HG03097 (cell line): ENCODE measurements around the gene GPRIN3.

Source experiments
- ATAC-seq: cut with Tn5 transposase; IDR thresholded peaks from one replicate; pipeline ENCODE4 v1.9.1; 2021; ENCODE audit not compliant: unreplicated experiment, low FRiP score

Gene GPRIN3

DNA sequence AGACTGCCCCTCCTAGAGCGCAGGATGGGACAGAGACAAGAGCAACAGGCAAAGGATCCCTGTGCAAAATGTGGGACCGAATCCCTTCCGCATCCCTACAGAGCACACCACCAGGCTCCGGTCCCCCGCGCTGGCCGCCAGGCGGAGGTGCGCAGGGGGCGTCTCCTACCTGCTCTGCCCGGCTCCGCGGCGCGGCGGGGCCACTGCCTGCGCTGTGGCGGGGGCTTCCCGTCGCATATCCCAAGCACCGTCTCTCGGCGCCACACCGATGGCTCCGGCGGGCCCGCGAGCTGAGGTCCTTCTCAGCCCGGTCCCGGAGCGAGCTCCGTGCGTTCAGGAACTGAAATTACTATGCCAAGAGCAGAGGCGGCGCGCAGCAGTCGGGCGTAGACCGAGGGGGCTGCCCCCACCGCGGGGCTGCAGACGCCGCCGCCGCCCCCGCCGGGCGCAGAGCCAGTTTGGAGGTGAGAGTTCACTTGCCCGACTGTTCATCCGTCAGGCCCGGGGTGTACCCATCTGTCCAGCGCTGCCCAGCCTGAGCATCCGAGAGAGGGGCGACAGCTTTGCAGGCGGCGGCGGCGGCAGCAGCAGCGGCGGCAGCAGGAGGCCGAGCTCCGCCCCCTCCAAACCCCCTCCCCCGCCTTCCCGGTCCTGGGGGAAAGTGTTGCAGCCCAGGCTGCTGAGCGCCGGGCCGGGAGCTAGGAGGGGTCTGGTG lies at the start of gene GPRIN3:
Gene GPRIN3, minus strand, starts transcription at position 355 of the 715 bp plus-strand sequence. CDS start 57,690 bp downstream, outside the sequence.
- peak; percentile 53 for ATAC-seq

DNA sequence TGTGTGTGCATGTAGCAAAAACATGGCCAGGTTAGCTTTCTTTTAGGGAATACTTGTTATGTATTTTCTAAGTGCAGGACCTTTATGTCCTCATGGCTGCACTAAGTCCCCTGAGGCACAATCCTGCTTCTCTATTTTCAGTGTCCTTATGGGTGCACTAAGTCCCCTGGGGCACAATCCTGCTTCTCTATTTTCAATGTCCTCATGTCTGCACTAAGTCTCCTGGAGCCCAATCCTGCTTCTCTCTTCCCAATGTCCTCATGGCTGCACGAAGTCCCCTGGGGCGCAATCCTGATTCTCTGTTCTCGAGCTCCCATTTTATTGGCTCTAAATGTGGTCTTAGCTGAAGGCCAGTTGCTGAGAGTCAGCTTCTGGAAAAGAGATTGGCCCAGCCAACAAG lies 49.7 kb upstream of the GPRIN3 start:
- ATAC-seq = no peak

DNA sequence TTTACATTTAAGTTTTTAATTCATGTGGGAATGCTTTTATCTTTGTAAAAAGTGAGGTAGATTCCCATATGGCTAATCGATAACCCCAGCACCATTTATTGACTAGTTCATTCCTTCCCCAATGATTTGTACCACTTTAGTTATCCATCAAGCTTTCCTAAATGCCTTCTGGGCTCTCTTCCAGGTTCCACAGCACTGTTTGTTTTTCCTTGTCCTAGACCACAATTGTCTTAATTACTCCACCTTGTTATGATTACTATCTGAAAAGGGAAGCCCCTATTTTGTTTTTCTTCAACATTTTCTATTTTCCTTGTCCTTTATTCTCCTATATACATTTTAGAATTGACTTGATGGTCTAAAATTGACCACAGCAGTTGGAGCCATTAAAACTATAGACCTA lies 48.5 kb upstream of the GPRIN3 start:
- ATAC-seq = no peak

DNA sequence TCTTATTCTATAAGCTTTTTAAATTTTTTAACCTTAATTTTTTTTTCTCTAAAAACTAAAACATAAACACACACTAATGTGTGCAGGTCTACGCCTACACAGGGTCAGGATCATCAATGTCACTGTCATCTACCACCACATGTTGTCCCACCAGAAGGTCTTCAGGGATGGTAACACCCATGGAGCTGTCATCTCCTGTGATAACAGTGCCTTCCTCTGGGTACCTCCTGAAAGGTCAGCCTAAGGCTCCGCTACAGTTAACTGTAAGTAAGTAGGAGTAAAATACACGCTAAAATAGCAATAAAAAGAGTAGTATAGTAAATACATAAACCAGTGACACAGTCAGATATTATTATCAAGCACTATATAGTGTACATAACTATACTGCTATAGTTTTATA lies 45.9 kb upstream of the GPRIN3 start:
- no peak for ATAC-seq

DNA sequence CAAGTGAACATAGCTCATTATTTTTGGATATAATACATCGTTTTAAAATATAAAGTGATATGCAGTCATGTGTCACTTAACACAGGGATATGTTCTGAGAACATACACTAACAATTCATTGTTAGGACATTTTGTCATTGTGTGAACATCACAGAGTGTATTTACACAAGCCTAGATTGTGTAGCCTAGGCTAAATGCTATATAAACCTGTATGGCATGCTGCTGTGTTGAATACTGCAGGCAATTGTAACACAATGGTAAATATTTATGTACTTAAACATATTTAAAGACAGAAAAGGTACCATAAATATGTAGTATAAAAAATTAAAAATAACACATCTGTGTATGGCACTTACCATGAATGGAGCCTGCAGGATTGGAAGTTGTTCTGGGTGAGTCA lies 44.9 kb upstream of the GPRIN3 start:
- no peak for ATAC-seq

DNA sequence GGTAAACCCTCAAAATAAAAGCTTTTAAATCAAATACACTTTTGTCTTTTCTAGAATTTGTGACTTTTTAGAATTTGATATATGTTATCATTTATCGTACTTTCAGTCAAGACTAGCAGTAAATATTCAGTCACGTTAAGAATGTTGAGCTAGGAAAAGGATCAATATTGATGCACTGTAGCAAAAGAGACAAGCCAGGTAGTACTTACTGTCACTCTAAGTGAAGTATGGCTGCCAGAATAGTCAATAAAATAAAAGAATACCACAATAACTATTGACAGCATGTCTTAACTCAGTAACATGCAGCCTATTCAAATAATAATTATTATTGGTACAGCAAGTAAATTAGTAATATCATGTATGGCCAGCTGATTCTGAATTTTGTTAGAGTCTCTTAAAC lies 43.6 kb upstream of the GPRIN3 start:
- ATAC-seq = no peak

DNA sequence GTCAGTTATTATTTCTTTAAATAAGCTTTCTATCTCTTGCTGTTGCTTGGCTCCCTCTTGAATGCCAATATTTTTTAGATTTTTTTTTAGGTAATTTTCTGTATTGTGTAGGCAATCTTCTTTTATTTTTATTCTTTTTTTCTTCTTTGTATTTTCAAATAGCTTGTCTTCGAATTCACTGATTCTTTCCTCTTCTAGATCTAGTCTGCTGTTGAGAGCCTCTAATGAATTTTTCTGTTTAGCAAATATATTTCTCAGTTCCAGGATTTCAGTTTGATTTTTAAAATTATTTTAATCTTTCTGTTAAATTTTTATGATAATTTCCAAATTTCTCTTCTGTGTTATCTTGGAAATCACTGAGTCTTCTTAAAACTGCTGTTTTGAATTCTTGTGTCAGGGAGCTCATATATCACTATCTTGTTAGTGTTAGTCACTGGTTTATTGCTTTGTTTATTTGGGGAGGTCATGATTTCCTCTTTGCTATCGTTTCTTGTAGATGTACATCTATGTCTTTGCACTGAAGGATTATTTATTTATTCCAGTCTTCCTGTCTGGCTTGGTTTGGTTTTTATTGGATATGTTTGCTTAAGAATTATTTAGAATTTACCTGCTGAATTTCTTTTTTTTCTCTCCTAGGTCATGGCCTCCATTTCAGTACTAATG lies 39.9 kb upstream of the GPRIN3 start:
- ATAC-seq = no peak

DNA sequence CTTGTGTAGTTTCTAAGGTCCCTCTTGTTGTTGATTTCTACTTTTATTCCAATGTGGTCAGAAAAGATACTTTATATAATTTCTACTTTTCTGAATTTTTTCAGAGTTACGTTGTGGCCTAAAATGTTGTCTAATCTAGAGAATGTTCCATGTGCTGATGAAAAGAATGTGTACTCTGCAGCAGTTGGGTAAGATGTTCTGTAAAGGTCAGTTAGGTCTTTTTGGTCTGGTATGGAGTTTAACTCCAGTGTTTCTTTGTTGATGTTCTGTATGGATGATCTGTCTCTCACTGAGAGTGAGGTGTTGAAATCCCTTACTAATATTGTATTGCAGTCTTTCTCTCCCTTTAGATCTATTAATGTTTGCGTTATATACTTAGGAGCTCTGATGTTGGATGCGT lies 37.0 kb upstream of the GPRIN3 start:
- ATAC-seq = no peak

DNA sequence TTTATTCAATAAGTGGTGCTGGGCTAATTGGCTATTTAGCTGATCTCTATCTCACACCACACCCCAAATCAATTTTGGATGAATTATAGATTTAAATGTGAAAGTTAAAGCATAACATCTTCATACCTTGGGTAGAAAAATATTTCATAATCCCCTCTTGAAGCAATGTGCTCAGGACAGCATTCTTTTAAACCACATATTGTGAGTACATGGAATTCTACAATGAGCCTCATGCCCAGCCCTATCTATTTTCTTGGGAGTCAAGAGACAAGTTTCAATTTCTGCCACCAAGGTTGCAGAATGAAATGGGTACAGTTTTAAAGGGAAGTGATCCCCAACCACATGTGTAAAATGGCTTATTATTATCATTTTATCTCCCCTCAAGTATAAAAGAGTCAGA lies 30.6 kb upstream of the GPRIN3 start:
- no peak for ATAC-seq

DNA sequence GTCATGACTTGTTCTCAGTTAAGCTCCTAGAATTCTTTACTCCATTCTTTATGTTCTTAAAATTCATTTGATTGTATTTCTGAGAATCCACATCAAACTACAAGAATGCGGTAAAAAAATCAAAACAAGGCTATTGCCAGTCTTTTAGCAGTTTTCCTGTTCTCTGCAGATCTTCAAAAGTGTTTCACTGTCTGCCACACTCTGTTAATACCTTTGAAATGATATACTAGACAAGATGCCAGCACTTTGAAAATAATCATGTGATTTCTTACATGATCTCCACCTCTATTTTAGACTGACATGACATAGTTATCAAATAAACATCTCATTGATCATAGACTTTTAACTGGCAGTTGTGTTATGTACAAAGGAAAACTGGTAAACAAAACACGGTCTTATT lies 30.1 kb upstream of the GPRIN3 start:
- ATAC-seq = no peak

DNA sequence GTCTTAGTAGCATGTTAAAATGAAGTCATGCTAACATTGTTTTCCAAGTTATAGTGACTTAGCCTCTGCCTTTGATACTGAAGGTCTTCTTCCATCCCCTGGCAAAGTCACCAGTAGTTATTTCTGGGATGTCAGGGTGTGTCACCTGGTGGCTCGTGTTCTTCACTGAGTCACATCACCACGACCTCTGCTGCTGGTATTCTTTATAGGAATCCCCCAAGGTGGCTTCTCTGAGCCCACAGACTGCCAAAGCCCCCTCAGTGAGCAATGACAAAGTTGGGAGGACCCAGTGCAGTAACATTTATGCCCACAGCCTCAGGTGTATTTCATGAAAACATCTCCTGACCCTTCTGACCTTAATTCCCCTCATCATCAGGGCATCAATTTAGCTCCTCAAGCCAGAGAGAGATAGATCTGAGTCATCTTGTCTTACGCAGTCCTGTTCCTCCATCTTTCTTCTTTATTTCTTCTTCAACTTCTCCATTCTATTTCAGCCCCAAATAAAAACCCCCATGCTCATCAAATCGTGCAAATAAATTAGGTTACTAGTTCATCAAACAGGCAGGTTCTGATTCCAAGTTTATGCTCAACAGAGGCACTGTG lies 29.3 kb upstream of the GPRIN3 start:
- ATAC-seq = no peak

DNA sequence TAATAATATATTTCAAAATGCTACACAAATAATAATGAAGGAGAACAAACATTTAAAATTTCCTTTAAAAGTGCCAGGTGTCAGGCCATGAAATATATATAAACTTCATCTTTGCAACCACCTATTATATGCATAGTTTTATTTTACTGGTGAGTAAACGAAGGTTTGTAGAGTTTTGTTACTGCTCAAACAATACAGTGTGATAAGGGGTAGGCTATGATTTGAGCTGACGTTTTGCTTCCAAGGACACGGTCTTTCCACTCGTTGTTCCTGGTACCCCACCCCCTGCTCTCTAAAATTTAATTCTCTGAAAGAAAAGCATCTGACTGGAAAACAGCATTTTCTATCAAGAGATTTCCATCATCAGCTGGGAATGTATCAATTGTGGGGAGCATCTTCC lies 27.2 kb upstream of the GPRIN3 start:
- no peak for ATAC-seq

DNA sequence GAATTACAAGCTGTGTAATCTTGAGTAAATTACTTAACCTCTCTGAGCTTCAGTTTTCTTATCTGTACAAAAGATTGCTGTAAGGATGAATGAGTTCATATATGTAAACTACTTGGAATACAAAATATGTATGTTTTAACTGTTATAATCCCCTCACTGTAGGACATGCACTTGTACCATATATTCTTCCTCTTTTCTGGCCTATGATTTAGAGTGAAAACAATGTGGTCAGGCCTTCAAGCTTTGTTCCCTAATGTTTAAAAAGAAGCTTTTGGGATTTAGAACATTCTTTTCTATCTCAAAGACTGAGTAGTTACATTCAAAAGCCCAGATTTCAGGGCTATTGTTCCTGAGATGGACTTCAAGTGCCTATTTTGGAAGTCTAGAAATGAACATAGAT lies 26.7 kb upstream of the GPRIN3 start:
- ATAC-seq = no peak

DNA sequence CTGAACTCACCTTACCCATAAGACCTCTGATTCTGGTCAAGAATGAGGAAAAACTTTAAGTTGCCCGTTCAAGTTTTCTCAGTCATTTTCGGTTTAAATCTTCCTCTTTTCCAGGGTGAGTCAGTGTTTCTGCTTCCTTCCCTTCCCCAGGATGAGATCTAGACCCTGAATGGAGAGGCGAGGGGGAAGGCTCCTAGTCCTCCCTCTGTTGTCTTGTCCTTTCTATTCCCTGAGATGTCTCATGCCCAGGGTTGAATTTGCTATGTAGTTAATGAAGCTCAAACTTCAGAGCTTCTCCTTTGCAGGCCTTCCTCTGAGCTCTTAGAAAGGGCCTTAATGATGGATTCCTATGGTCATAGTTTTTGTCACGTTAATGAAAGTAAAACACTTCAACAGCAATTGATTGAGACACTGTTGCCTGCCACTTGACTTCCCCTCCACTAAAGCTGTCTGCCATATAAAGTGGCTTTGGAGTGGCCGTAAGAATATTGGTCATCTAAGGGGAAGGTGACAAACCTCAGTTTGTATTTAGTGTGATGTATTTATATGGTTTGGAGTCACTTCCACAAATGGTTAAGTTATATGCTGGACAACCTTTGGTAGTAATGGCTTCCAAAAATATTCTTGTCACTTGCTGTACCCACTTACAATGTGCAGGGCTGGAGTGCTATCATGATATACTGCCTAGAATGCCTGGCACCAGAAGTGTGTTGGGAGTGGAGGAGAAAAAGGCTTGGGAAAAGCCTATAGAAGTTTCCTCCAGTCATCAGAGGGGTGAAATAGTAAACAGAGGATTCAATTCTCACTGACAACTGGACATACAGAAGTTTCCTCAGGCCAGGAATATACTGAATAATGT lies 24.3 kb upstream of the GPRIN3 start:
- ATAC-seq = no peak

DNA sequence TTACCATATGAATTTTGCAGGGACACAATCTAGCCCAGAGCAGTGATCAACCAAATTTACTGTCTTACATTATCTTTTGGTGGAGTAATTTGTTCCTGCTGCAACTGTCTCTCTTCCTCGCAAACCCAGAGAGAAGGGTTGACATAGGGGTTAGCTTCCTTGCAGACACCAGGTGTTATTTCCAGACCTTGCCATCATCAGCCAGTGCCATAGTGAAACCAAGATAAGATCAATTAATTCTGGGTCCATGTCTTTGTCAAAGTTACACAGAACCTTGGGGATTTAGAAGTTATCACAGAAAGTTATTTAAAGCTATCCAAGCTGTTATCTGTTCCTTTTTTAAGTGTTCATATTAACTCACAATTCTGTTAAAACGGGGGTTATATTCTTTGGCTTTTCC lies 23.6 kb upstream of the GPRIN3 start:
- ATAC-seq = no peak

DNA sequence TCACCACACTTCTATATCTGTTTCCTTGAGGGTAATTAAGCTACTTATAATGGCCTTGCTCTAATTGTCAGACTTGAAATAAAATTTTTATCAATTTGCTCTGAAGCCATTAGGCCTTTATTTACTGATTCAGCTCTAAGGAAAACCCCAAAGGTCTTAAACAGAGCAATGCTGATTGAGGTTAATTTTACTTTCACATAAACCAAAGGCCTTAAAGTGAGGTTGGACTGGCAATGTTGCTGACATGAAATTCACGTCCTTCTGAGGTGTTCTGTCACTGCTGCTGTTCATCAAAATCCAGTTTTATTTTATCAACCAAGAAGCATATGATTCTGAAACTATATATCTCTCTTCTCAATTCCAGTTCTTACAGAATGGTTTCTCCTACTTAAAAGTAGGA lies 21.7 kb upstream of the GPRIN3 start:
- no peak for ATAC-seq

DNA sequence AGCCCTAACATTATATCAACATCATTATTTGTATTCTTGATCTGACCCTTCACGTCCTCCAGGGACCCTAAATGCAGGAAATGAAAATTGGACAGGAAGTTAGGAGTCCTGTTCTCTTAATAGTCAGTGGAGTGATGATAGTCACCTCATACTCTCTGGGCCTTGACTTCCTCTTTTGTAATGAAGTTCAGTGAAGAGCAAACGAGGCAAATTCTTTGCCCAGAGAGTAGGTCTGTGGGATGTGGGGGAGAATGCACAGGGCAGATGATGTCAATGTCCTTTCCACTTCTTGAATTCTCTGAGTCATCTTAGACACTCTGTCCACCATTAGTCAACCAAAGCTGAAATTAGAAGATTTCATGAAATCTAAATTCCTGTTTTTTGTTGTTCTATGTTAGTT lies 17.1 kb upstream of the GPRIN3 start:
- ATAC-seq = no peak

DNA sequence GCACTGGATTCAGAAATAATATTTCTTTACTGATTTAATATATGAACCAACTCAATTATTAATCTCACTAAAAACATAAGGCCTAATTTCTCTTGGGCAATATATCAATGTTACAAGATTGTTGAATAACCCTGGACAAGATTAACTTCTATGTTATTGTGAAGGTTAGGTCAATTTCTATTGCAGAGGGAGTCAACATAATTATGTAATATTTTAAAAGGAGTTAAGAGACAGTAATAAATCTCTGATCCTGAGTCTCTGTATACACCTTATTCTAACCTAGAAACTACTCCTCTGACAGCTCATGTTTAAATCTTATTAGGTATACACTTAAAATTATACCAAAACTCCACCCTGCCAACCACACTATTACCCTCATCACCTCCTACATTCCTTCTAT lies 15.1 kb upstream of the GPRIN3 start:
- no peak for ATAC-seq

DNA sequence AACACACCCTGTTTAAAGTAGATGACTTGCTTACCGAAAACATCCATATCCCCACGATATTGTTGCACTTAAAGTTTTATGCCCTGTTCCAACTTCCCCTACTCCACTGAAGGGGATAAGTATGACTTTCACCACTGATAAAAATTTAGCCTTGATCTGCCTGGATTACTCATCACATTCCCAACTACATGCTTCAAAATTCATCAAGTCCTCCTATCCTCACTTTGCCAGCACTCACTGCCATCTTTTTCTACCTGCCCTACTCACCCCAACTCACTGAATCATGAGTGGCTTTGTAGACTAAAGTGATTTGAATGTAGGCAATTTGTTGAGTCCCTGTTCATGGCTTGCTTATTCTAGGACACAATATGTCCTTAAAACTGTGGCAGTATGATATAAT lies 12.2 kb upstream of the GPRIN3 start:
- no peak for ATAC-seq

DNA sequence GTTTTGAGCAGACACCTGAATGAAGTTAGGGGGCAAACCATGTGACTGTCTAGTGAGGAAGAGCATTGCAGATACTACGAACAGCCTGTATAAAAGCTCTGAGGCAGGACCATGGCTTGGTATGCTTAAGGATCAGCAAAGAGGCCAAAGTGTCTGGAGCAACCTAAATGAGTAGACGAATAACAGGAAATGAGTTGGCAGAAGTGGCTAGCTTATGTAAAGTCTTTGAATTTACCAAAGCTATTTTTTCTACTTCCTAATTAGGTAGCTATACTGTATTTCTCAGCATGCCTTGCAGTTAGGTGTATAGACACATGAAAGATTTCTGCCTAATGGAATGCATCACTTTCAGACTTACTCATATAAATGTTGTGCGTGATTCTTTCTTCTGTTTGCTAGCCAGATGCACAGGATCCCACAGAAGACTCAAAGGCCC lies 9.3 kb upstream of the GPRIN3 start:
- no peak for ATAC-seq

DNA sequence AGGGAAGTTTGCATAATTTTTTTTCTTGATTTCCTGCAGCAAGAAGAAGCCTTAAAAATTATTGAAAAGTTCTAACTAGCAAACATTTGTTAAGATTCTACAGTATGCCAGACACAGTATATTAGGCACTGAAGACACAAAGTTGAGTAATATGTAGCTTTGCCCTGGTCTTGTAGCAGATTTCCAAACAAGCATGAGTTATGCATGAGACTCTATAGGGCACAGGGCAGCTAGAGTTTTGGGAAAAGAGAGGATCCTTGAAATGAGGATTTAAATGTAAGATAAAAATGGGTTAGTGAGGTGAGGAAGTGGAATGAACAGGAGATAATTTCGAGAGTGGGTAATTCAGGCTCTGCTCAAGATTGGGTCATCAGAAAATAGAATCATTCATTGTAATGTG lies 8.6 kb upstream of the GPRIN3 start:
- ATAC-seq = no peak
